DMS114 treated with DMSO at 0.1 percent for 48 hours (cell line): ENCODE data around the gene UNKL.
"Not testable (repeated sequence)": the region's sequence is repeated elsewhere in the genome, so short reads cannot be mapped to it uniquely, and the experiment has no call there.

ENCODE experiments used
- DNase-seq: peaks from one replicate; lab custom pipeline; 2025; ENCODE audit not compliant: unreplicated experiment; lab: John Stamatoyannopoulos, UW

UNKL gene

GRCh38 chr16:1341495-1342420 is 72.7 kb downstream of the UNKL start:
- no peak for DNase-seq

GRCh38 chr16:1340730-1341494 is 73.6 kb downstream of the UNKL start:
- DNase-seq, result no peak

- DNase-seq, result no peak
Measured at GRCh38 chr16:1338855-1339675, 75.4 kb downstream of the UNKL start.

GRCh38 chr16:1338119-1338730 is 76.3 kb downstream of the UNKL start:
- no peak for DNase-seq

GRCh38 chr16:1337486-1337885 is 77.0 kb downstream of the UNKL start:
- no peak for DNase-seq

GRCh38 chr16:1336619-1337018 is 77.9 kb downstream of the UNKL start:
- no peak for DNase-seq

- DNase-seq, result no peak
Measured at GRCh38 chr16:1335996-1336395, 78.5 kb downstream of the UNKL start.

GRCh38 chr16:1335211-1335971 is 79.1 kb downstream of the UNKL start:
- no peak for DNase-seq

- DNase-seq, result no peak
Measured at GRCh38 chr16:1334739-1335138, 79.8 kb downstream of the UNKL start.

- DNase-seq, result no peak
Measured at GRCh38 chr16:1333854-1334700, 80.4 kb downstream of the UNKL start.

- DNase-seq, result no peak
Measured at GRCh38 chr16:1333149-1333812, 81.2 kb downstream of the UNKL start, which contains the start of gene BAIAP3. Gene BAIAP3 (plus strand): TSS chr16:1333645. CDS start chr16:1338550, 4,905 bp downstream.

GRCh38 chr16:1332618-1333148 is 81.8 kb downstream of the UNKL start:
- DNase-seq, result no peak

- no peak for DNase-seq
Measured at GRCh38 chr16:1331712-1332617, 82.5 kb downstream of the UNKL start.

- DNase-seq, result no peak
Measured at GRCh38 chr16:1330931-1331711, 83.4 kb downstream of the UNKL start.

- DNase-seq, result no peak
Measured at GRCh38 chr16:1330260-1330914, 84.1 kb downstream of the UNKL start.

GRCh38 chr16:1328961-1329360 is 85.5 kb downstream of the UNKL start:
- DNase-seq, result not testable (repeated sequence)
